Activated CD4-positive, alpha-beta memory T cell treated with anti-CD3 and anti-CD28 coated beads, Interleukin-2, amount 10 ng/mL, durations not matched to agents 7 days and 5 days (primary cell): ENCODE results near the gene PERM1. TPM values are rescaled to one million over a fixed set of nuclear protein-coding genes. Genes with fewer than 3 reads are reported as not detected.
"Not testable (repeated sequence)": the region's sequence is repeated elsewhere in the genome, so short reads cannot be mapped to it uniquely, and the experiment has no call there.

Experiments
- CTCF ChIA-PET: fragments of 350-600 bp; sonication (Branson Sonifier 250); formaldehyde crosslinking; loops from one replicate; lab custom pipeline; 2021; ENCODE audit warnings: antibody characterized with exemption, inconsistent platforms; lab: Charles Lee
- POLR2A ChIA-PET: fragments of 350-600 bp; sonication (Branson Sonifier 250); formaldehyde crosslinking; loops from one replicate; lab custom pipeline; 2021; ENCODE audit warnings: antibody characterized with exemption; lab: Charles Lee
- DNase-seq: peaks from one replicate; pipeline ENCODE4 v3.0.0-alpha.2; 2020
- H3K27ac Mint-ChIP-seq: one replicate; pipeline ENCODE4 v1.8.0; 2021; ENCODE audit warnings: mild to moderate bottlenecking, mixed read lengths
- H3K27me3 Mint-ChIP-seq: one replicate; pipeline ENCODE4 v1.8.0; 2021; ENCODE audit warnings: mixed read lengths
- H3K36me3 Mint-ChIP-seq: one replicate; pipeline ENCODE4 v1.8.0; 2021; ENCODE audit warnings: low read depth, mixed read lengths
- H3K4me1 Mint-ChIP-seq: one replicate; pipeline ENCODE4 v1.8.0; 2021; ENCODE audit warnings: mixed read lengths
- H3K4me3 Mint-ChIP-seq: one replicate; pipeline ENCODE4 v1.8.0; 2021; ENCODE audit warnings: mild to moderate bottlenecking, mixed read lengths
- H3K9me3 Mint-ChIP-seq: one replicate; pipeline ENCODE4 v1.8.0; 2021; ENCODE audit warnings: mixed read lengths
- total RNA-seq, 2 experiments: library from RNA; stranded (reverse); gene quantifications; one replicate each; pipeline ENCODE4 v1.2.3, GENCODE V29; 2021

The PERM1 gene, protein sequence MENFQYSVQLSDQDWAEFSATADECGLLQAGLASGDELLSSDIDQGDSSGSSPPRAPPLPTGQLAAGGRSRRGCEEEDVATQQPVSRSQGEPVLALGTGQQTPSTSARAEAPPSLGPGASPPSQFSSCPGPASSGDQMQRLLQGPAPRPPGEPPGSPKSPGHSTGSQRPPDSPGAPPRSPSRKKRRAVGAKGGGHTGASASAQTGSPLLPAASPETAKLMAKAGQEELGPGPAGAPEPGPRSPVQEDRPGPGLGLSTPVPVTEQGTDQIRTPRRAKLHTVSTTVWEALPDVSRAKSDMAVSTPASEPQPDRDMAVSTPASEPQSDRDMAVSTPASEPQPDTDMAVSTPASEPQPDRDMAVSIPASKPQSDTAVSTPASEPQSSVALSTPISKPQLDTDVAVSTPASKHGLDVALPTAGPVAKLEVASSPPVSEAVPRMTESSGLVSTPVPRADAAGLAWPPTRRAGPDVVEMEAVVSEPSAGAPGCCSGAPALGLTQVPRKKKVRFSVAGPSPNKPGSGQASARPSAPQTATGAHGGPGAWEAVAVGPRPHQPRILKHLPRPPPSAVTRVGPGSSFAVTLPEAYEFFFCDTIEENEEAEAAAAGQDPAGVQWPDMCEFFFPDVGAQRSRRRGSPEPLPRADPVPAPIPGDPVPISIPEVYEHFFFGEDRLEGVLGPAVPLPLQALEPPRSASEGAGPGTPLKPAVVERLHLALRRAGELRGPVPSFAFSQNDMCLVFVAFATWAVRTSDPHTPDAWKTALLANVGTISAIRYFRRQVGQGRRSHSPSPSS
- total RNA-seq: not detected

DNA sequence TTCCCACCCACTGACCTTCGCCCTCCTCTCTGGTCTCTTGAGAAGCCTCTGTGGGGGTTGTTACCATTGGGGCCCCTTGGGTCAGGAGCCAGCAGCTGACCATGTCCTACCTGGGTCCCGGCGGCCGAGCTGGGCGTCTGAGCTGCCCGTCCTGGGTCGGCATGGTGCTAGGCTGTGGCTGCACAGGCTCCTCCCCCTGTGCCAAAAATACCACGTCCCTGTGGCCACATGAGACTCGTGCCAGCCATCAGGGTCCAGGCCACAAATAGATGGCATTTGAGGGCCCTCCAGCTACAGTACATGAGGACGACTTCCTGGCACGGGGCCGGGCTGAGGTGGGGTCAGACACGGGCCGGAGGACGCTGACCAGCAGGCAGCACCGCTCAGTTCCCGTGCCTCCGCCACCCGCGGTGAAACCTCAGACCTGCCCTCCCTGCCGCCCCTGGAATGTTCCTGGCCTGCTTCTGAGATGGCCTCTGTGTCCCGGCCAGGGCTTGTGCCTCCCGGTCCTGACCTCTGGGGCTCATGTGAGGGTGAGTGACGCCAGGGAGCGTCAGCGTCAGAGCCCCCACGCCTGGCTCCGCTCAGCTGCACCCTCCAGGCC lies at the start of gene PERM1:
Gene PERM1, minus strand, starts transcription at position 139 of the 604 bp plus-strand sequence. CDS start 1,064 bp downstream, outside the sequence.
- Mint-ChIP-seq H3K9me3 (no peaks in the 10 kb centered on the region), H3K27ac (no peak within 1 kb of the TSS), H3K36me3 (no peaks in the 10 kb centered on the region), H3K27me3 (peaks cover 19% of the 10 kb centered on the region), H3K4me3 (no peak within 1 kb of the TSS), H3K4me1 (peaks cover 4% of the 10 kb centered on the region)
- no peak for DNase-seq
- ChIA-PET POLR2A (no interaction called here), CTCF (interaction anchor here (1.4 to 2.2 kb wide), 5 partner anchors 13 to 82 kb away, joined by 3 to 18 read pairs (median 5); partner anchors contain the start of gene PLEKHN1)

DNA sequence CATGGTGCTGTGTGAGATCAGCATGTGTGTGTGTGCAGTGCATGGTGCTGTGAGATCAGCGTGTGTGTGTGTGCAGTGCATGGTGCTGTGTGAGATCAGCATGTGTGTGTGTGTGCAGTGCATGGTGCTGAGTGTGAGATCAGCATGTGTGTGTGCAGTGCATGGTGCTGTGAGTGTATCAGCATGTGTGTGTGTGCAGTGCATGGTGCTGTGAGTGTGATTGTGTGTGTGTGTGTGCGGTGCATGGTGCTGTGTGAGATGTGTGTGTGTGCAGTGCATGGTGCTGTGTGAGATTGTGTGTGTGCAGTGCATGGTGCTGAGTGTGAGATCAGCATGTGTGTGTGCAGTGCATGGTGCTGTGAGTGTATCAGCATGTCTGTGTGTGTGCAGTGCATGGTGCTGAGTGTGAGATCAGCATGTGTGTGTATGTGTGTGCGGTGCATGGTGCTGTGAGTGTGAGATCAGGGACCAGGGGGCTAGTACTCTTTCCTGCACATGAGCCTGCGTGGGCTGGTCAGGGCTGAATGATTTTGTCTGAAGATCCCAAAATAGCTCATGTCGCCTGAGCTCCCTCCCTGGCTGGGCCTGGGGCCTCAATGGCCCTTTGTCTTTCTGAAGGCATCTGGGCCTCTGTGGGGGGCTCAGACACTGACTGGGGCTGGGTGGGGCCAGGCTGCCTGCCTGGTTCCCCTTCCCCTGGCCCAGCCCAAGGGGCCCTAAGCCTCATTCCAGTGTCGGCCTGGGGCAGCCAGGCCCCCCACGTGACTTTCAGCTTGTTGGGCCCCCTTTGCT lies 49.2 kb upstream of the PERM1 start:
- H3K9me3 Mint-ChIP-seq, DNase-seq, H3K4me1 Mint-ChIP-seq, H3K27ac Mint-ChIP-seq, H3K4me3 Mint-ChIP-seq, POLR2A ChIA-PET, H3K36me3 Mint-ChIP-seq: not testable (repeated sequence)
- H3K27me3 Mint-ChIP-seq: peaks cover 19% of the 10 kb centered on the region
- CTCF ChIA-PET: interaction anchor here (0.8 to 1.0 kb wide), 3 partner anchors 10 to 29 kb away, joined by 3 read pairs; partner anchors contain the start of gene ISG15

DNA sequence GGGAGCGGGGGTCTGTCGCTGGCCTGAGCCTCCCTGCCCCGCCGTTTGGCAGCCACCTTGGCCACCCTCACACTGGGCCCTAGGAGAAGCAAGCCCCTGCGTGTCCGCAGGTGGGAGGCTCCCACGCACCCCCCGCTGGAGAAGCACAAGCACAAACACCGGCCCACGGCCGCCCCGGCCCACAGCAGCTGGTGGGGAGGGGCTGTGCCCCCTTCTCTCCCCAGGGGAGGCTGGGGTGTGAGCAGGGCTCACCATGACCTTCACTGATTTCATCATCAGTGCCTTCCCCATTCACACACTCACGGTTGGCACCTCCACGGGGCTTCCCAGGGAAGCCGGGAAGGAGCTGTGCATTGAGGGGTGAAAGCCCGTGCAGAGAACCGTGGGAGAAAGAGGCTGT lies 45.9 kb upstream of the PERM1 start:
- no peaks in the 10 kb centered on the region for H3K9me3 Mint-ChIP-seq
- no peaks in the 10 kb centered on the region for H3K36me3 Mint-ChIP-seq
- peaks cover 13% of the 10 kb centered on the region for H3K4me1 Mint-ChIP-seq
- no peak overlapping the region for H3K27ac Mint-ChIP-seq
- ChIA-PET POLR2A (no interaction called here), CTCF (no interaction called here)
- peaks cover 7% of the 10 kb centered on the region for H3K27me3 Mint-ChIP-seq
- no peak overlapping the region for H3K4me3 Mint-ChIP-seq
- no peak for DNase-seq

DNA sequence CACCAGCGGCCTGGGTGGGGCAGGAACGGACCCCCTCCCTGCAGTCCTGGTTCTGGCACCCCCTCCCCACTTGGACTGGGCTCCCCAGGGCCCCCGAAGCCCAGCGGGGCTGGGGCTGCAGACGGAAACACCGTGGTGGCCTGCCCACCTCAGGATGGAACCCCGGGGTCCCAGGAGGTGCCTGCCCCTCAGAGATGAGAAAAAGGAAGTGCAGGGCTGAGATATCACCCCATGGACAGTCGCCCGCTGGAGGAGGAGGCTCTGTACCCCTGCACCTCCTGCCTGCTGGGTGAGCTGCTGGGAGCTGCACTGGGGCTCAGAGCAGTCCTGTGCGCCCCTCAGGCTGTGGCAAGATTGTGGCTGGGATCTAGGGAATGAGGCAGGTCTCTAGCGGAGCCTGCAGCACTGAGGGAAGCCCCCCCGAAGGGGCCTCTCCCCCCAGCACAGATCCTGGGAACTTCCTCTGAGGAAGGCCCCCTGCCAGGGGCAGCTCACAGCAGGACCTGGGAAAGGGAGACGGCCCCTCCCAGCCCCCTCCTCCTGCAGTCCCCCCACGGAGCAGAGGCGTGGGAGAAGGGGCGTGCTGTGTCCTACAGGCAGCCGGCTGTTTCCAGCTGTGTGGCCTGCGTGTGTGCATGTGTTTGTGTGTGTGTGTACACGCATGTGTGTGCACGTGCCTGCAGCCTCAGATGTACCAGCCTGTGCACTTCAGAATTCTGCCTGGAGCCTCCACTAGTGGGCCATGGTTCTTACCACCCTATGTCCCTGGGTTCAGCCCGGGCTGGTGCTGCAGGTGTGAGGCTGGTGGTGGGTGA lies 44.9 kb upstream of the PERM1 start:
- Mint-ChIP-seq H3K27me3 (peaks cover 9% of the 10 kb centered on the region), H3K4me1 (peaks cover 16% of the 10 kb centered on the region), H3K36me3 (no peaks in the 10 kb centered on the region), H3K27ac (no peak overlapping the region), H3K4me3 (no peak overlapping the region), H3K9me3 (no peaks in the 10 kb centered on the region)
- DNase-seq: no peak
- POLR2A ChIA-PET: no interaction called here
- CTCF ChIA-PET: no interaction called here

DNA sequence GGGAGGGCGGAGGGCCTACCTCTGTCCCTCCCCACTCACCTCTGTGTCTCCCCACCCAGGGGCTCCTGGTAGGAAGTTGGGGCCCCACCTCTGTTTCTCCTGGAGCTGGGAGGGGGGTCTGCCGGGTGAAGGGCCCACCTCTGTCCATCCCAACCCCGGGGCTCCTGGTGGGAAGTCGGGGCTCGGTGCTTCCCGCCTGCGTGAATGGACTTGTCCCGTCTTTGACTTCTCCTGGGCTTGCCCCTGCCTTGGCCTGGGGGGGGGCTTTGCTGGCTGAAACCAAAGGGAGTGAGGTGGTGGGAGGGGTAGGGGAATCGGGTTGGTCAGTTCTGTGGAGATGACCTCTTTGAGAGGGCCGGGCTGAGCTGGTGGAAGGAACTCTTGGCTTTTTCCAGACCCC lies 43.8 kb upstream of the PERM1 start:
- peaks cover 16% of the 10 kb centered on the region for H3K27me3 Mint-ChIP-seq

DNA sequence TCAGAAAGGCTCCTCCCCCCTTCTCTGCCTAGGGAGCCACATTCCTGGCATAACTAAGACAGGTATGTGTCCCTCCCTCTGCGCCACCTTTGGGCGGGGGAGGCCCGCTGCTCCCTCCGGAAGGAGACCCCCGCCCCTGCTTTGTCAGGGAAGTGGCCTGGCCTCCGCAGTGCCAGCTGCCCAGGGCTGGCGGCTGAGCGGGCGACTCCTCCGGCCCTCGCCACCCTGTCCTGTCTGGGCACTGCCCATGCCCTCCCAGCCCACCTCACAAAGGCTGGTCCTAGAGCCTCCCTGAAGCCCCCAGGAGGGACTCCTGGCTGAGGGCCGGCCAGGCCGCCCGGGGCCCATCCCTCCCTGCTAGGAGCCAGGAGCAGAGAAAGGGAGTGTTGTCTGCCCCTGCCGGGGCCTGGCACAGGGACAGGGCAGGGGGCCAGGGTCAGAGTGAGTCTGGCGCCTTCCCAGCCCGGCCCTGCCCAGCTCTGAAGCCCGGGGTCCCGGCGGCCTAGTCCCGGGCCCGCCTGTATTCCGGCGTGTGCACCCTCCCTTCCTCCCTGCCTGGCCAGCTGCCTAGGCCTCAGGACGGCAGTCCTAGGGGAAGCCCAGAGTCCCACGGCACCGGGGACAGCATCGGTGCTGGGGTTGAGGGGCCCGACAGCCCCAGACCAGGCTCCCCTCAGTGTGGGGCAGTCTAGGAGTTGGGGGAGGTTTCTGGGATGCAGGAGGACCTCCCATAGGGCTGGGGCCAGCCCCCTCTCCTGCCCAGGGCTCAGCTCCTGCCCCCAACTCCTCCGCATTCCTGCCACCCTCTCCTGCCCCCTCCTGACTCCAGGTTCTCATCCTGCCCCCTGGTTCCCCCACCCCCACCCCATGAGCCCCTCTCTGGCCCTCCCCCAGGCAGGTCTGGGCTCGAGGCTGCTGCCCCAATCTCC lies 43.1 kb upstream of the PERM1 start:
- CTCF ChIA-PET: no interaction called here
- DNase-seq: no peak
- peaks cover 16% of the 10 kb centered on the region for H3K27me3 Mint-ChIP-seq
- peaks cover 18% of the 10 kb centered on the region for H3K4me1 Mint-ChIP-seq
- H3K36me3 Mint-ChIP-seq: no peaks in the 10 kb centered on the region
- no peaks in the 10 kb centered on the region for H3K9me3 Mint-ChIP-seq
- no peak overlapping the region for H3K27ac Mint-ChIP-seq
- POLR2A ChIA-PET: no interaction called here
- no peak overlapping the region for H3K4me3 Mint-ChIP-seq

More for the DNA sequence above, 43.8 kb upstream of the PERM1 start:
- CTCF ChIA-PET: no interaction called here
- Mint-ChIP-seq H3K4me1 (peaks cover 18% of the 10 kb centered on the region), H3K9me3 (no peaks in the 10 kb centered on the region), H3K36me3 (no peaks in the 10 kb centered on the region), H3K27ac (no peak overlapping the region), H3K4me3 (no peak overlapping the region)
- POLR2A ChIA-PET: no interaction called here
- no peak for DNase-seq

DNA sequence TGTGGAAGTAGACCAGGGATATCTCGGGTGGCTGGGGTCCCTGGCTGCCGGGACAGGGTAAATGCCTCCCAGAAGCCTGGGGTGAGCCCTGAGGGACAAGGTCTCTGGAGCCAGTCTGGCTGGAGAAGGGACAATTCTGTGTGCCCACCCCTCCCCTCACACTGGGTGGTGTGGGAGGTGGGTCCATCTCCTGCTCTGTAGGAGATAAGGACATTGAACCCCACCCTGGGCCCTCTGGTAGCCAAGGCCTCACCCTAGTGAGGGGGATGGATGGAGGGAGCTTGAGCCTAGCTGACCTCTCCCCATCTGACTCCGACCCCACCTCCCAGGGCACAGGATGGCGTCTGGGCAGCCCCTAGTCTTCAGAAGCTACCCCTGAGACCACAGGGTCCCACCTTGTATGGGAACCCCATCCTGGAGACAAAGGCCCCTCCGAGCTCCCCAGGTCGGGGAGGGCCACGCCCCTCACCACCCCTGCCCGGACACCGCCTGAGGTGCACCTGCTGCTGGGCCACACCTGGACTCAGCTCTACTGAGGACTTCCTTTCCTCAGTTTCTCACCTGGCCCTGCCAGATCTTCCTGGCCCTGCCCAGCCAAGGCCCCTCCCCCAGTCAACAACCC lies 42.4 kb upstream of the PERM1 start:
- POLR2A ChIA-PET: no interaction called here

DNA sequence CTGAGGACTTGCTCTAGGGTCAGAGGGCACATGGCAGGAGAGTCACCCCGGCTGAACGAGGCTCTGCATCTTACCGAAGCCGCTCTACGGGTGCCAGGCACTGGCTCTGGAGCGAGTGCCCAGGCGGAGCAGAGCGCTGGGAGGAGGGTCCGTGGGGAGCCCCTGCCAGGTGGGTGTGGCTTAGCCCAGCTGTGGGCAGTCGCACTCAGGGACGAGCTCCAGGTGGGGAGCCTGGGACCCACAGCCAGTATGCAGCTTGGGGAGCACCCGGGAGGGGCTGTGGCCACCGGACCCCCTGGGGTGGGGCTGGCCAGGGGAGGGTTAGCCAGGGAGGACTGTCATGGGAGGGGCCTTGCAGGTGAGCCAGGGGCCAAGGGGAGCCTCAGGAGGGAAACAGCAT lies 41.8 kb upstream of the PERM1 start:
- Mint-ChIP-seq H3K36me3 (no peaks in the 10 kb centered on the region), H3K27ac (no peak overlapping the region), H3K27me3 (peaks cover 16% of the 10 kb centered on the region), H3K9me3 (no peaks in the 10 kb centered on the region), H3K4me3 (no peak overlapping the region), H3K4me1 (peaks cover 21% of the 10 kb centered on the region)
- POLR2A ChIA-PET: interaction anchor here (2.4 kb wide), 1 partner anchor 11 kb away, joined by 9 read pairs; the partner anchor contains the start of gene ISG15
- CTCF ChIA-PET: interaction anchor here (1.0 kb wide), 1 partner anchor 90 kb away, joined by 3 read pairs; no protein-coding TSS in a partner anchor
- DNase-seq: no peak

More for the DNA sequence above, 42.4 kb upstream of the PERM1 start:
- no peaks in the 10 kb centered on the region for H3K36me3 Mint-ChIP-seq
- CTCF ChIA-PET: interaction anchor here (1.0 kb wide), 1 partner anchor 89 kb away, joined by 3 read pairs; no protein-coding TSS in a partner anchor
- no peak for DNase-seq
- H3K9me3 Mint-ChIP-seq: no peaks in the 10 kb centered on the region
- H3K27me3 Mint-ChIP-seq: peaks cover 16% of the 10 kb centered on the region
- H3K27ac Mint-ChIP-seq: no peak overlapping the region
- H3K4me3 Mint-ChIP-seq: no peak overlapping the region
- H3K4me1 Mint-ChIP-seq: peaks cover 18% of the 10 kb centered on the region

DNA sequence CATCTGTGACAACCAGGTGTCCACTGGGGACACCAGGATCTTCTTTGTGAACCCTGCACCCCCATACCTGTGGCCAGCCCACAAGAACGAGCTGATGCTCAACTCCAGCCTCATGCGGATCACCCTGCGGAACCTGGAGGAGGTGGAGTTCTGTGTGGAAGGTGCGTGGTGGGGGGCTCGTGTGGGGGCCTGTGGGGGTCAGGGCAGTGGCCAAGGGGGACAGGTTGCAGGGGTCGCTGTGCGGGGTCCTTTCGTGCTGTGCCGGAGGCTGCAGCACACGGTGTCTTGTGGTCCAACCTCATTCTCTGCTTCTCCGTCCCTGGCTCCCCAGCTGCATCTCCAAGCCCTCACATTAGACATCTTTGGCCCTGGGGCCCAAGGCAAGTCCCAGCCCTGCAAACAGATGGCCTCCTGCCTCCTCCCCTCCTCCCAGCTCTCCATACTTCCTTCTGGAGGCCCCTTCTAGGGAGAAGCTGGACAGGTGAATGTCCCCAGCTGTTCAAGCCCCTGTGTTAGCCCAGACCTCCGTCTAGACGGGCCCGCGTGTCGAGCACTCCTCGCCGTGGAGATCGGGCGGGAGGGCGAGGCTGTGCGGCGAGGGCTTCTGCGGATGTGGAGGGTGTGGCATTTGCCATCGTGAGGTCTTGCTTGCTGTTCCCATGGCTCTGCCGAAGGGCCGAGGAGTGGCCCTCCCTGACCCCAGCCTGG lies 40.6 kb upstream of the PERM1 start:
- Mint-ChIP-seq H3K9me3 (no peaks in the 10 kb centered on the region), H3K27me3 (peaks cover 16% of the 10 kb centered on the region), H3K4me1 (peaks cover 25% of the 10 kb centered on the region), H3K36me3 (peaks cover 4% of the 10 kb centered on the region), H3K4me3 (no peak overlapping the region), H3K27ac (no peak overlapping the region)
- POLR2A ChIA-PET: interaction anchor here (2.4 kb wide), 1 partner anchor 9 kb away, joined by 9 read pairs; the partner anchor contains the start of gene ISG15
- CTCF ChIA-PET: interaction anchor here (0.8 kb wide), 1 partner anchor 42 kb away, joined by 4 read pairs; no protein-coding TSS in a partner anchor
- DNase-seq: no peak

DNA sequence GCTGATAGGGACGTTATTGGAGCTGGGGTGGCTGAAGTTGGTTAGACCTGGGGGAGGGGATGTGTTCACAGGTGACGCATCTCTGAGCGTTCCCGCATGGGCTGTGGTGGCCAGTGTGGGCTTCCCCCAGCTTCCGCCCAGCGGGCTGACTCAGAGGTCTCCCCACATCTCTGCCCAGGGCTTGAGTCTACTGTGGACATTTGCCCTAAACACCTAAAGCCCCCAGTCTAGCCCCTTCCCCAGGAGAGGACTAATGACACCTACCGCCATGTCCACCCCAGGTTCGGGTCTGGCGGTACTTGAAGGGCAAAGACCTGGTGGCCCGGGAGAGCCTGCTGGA lies 40.0 kb upstream of the PERM1 start:
- no peak for DNase-seq
- POLR2A ChIA-PET: interaction anchor here (2.4 kb wide), 1 partner anchor 9 kb away, joined by 9 read pairs; the partner anchor contains the start of gene ISG15
- H3K4me3 Mint-ChIP-seq: no peak overlapping the region
- H3K4me1 Mint-ChIP-seq: peaks cover 30% of the 10 kb centered on the region
- H3K36me3 Mint-ChIP-seq: peaks cover 10% of the 10 kb centered on the region
- CTCF ChIA-PET: interaction anchor here (0.8 kb wide), 1 partner anchor 42 kb away, joined by 4 read pairs; no protein-coding TSS in a partner anchor
- H3K27ac Mint-ChIP-seq: no peak overlapping the region
- H3K27me3 Mint-ChIP-seq: peaks cover 16% of the 10 kb centered on the region
- H3K9me3 Mint-ChIP-seq: no peaks in the 10 kb centered on the region
